ENCODE measurements around the gene SLC22A3.

- TF ChIP-seq POLR2A (IDR thresholded peaks at IDR 0.05) (no peak), CTCF (IDR thresholded peaks at IDR 0.05) (no peak), EP300 (IDR thresholded peaks at IDR 0.05) (no peak)
Observed at GRCh38 chr6:160450849-160451248, 102.7 kb downstream of the SLC22A3 start.

Data from gastroesophageal sphincter (tissue), 3 donors.